ENCODE measurements around the gene CORO2A. TPM values are rescaled to one million over a fixed set of nuclear protein-coding genes. Genes with fewer than 3 reads are reported as not detected.

The CORO2A gene
- polyA plus RNA-seq, 3 donors from 2014 or later, result 1.6 to 2.5 (median 2.1) TPM

DNA sequence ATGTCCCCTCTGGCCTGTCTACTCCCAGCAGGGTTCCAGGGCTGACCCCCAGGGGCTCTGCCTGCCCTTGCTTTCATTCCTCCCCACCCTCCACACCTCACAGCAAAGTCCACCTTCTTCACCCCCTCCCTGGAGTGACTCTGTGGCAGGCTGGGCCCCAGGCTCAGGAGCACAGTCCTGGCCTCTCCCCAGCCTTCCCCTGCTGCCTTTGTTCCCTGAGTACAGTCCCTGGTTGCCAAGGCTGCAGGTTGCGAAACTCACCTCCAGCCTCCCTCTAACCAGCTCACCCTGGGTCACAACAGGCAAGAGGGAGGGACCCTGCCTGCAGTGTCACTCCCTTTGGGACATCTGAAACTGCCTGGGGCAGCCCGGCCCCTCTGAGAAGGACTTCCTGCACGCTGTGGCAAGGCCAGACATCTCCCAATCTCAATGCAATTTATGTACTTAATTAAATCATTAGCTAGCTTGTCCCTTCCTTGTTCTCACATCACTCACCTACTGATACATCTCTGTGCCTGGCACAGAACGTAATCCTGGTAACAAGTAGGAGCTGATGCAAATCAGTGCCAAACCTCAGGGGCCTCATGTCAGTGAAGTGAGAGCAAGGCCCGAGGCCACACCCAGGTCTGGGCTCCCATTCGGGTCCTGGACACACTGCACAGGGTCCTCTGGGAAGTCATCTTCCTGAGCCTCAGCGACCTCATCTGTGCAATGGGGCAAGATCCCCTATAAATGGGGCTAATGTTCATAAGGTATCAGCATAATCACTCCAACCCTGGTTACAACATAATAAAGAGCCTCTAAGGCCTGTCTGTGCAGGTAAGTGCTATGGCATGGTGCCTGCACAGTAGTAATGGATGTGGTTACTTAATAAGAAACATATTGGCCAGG, 46.1 kb downstream of the CORO2A start:
- no peaks in the 10 kb centered on the region for H3K4me1 Mint-ChIP-seq
- no peaks in the 10 kb centered on the region for H3K27me3 Mint-ChIP-seq (ENCODE audit: low read depth in 3 of 3)

DNA sequence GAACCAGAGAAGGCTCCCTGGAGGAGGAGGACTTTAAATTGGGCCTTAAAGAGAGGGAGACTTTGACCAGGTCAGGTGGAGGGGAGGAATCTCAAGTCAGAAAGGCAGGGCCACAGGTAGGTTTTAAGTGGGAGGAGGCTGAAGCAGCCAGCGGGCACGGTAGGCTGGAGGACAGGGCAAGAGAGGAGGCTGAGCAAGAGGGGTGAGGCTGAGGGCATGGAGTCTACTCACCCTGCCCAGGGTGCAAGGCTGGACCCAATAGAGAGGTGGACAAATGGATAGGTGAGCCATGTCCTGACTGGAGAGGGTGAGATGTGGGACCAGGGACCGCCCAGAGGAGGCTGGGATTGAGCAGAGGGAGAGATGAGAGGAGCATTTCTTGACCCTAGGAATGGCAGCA, 47.8 kb downstream of the CORO2A start:
- Mint-ChIP-seq H3K27ac (no peak overlapping the region), H3K4me3 (no peak overlapping the region), H3K9me3 (no peaks in the 10 kb centered on the region), H3K27me3 (ENCODE audit: low read depth in 3 of 3) (no peaks in the 10 kb centered on the region), H3K36me3 (no peaks in the 10 kb centered on the region), H3K4me1 (no peaks in the 10 kb centered on the region)
- DNase-seq, result no peak

More for the DNA sequence above, 46.1 kb downstream of the CORO2A start:
- no peak for DNase-seq
- Mint-ChIP-seq H3K27ac (peak overlapping the region in 2 of 6 donors; percentile 26 to 46), H3K36me3 (no peaks in the 10 kb centered on the region), H3K4me3 (no peak overlapping the region), H3K9me3 (no peaks in the 10 kb centered on the region)

DNA sequence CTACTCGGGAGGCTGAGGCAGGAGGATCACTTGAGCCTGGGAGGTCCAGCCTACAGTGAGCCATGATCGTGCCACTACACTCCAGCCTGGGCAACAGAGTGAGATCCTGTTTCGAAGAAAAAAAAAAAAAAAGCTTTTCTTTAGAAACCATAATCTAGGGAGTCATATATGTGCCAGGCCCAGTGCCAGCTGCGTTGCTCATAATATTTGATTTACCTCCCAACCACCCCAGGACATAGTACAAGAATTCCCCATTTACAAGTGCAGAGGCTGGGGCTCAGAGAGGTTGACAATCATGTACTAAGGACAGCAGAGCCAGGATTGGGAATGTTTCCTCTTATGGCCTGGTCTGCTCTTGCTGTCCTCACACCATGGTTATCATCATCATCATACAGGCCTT, 48.4 kb downstream of the CORO2A start:
- H3K9me3 Mint-ChIP-seq, result no peaks in the 10 kb centered on the region
- H3K27ac Mint-ChIP-seq, result no peak overlapping the region
- H3K4me1 Mint-ChIP-seq, result no peaks in the 10 kb centered on the region
- no peak overlapping the region for H3K4me3 Mint-ChIP-seq
- no peak for DNase-seq
- H3K27me3 Mint-ChIP-seq (ENCODE audit: low read depth in 3 of 3), result no peaks in the 10 kb centered on the region
- H3K36me3 Mint-ChIP-seq, result no peaks in the 10 kb centered on the region

DNA sequence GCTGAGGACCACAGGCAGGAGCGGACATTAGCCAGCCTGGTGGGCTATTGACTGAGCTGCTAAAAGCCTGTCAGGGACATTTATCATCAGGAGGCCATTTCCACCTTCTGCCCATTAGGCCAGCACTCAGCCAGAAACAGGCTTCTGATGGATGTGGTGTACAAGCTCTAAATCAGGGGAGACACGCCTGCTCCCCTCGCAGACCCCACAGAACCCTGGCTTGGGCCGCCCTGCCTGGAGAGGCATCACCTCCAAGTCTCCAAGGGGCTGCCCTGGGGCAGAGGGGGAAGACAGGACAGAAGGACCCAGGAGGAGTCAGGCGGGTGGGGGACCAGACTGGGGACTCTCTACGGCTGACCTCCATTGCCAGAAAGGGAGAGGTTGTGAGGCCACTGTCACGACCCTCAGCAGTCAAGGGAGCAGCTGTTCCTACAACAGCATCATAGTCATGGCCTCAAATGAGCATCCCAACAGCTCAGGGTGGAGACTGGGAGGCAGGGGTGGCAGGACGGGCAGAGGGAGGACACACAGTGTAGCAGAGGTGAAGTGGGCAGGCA, 49.4 kb downstream of the CORO2A start:
- Mint-ChIP-seq H3K27me3 (ENCODE audit: low read depth in 3 of 3) (no peaks in the 10 kb centered on the region), H3K4me3 (no peak overlapping the region), H3K36me3 (no peaks in the 10 kb centered on the region), H3K4me1 (no peaks in the 10 kb centered on the region), H3K27ac (no peak overlapping the region), H3K9me3 (no peaks in the 10 kb centered on the region)
- no peak for DNase-seq

DNA sequence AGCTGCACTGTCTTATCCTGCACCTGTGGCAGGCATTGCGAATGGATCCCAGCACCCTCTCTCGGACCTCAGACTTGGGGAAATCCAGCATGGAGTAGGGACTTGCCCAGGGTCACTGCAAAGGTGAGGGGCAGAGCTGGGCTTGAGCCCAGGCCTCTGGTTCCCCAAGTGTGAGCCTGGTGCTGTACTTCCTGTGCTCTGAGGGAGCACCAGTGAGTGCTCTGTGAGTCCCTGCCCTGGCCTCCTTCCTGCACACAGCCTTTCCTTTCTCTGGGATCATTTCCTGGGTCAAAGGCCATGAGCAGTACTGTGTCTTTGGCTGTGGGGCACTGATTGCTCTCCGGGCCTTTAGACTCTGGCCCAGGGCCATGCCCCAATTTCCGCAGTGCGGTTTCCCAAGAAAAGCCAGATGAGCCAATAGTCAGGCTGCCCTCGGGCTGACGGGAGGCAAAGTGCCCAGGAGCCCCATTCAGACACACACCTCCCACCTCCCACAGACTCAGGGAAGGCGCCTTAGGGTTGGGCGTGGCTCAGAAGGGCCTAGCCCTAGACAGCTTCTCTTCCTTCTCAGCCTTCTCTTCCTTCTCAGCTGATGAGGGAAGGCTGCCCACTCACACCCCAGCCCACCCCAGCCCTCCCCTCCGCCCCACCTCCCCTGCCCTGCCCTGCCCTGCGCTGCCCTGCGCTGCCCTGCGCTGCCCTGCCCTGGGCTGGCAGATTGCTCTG, 50.1 kb downstream of the CORO2A start:
- DNase-seq, result no peak
- Mint-ChIP-seq H3K27me3 (ENCODE audit: low read depth in 3 of 3) (no peaks in the 10 kb centered on the region), H3K36me3 (no peaks in the 10 kb centered on the region), H3K4me3 (no peak overlapping the region), H3K4me1 (no peaks in the 10 kb centered on the region), H3K9me3 (no peaks in the 10 kb centered on the region), H3K27ac (no peak overlapping the region)

DNA sequence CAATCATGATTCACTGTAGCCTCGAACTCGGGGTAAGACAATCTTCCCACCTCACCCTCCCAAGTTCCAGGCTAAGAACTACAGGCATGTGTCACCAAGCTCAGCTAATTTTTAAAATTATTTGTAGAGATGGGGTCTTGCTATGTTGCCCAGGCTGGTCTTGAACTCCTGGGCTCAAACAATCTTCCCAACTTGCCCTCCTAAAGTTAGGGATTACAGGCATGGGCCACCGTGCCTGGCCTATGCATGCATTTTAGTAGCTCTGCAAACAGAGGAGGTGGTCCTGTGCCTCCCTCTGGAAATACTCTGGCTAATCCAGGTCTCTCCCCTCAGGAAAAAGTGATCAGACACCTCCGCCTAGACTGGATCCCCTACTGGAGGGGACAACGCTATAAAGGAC, 51.9 kb downstream of the CORO2A start:
- no peak overlapping the region for H3K27ac Mint-ChIP-seq
- no peak for DNase-seq
- H3K27me3 Mint-ChIP-seq (ENCODE audit: low read depth in 3 of 3), result no peaks in the 10 kb centered on the region
- no peak overlapping the region for H3K4me3 Mint-ChIP-seq
- H3K4me1 Mint-ChIP-seq, result no peaks in the 10 kb centered on the region
- no peaks in the 10 kb centered on the region for H3K36me3 Mint-ChIP-seq
- H3K9me3 Mint-ChIP-seq, result no peaks in the 10 kb centered on the region

DNA sequence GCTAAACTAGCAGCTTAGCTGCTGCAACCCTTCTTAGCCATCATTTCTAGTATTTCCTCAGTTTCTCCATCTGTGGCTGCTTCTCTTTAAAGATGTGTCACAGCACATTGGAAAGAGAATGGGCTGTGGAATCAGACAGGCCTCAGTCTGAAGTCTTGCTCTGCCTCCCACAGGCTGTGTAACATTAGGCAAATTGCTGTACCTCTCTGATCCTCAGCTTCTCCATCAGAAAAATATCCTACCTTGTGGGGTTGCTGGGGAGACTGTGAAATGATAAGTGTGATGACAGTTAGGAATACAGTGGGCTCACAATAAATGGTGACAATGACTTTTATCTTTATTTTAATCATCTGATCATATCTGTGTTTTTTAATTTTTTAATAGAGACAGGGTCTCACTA, 55.9 kb downstream of the CORO2A start:
- Mint-ChIP-seq H3K27ac (no peak overlapping the region), H3K4me3 (no peak overlapping the region), H3K36me3 (no peaks in the 10 kb centered on the region)

DNA sequence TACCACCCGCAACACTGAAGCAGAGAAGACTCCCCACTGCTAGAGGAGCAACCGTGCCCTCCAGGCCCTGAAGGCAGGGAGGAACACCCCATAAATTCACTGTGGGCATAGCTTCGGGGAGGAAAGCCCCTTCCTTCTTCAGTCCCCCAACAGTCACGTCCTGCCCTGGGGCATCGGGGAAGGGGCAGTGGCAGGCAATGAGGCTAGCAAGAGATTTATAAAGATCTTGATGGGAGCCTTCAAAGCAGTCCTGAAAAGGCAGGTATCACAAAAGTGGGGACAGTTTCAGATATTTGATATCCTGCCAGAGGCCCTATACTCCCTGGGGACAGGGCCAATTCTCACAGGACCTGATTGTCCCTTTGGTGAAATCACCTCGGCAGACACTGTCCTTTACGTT, 56.5 kb downstream of the CORO2A start:
- Mint-ChIP-seq H3K27ac (peak overlapping the region in 1 of 6 donors; percentile 46), H3K36me3 (no peaks in the 10 kb centered on the region), H3K4me1 (no peaks in the 10 kb centered on the region), H3K9me3 (no peaks in the 10 kb centered on the region), H3K4me3 (no peak overlapping the region), H3K27me3 (ENCODE audit: low read depth in 3 of 3) (peaks cover 0 to 2% (median 0%) of the 10 kb centered on the region in 3 donors)
- DNase-seq, result no peak

More for the DNA sequence above, 55.9 kb downstream of the CORO2A start:
- Mint-ChIP-seq H3K27me3 (ENCODE audit: low read depth in 3 of 3) (peaks cover 0 to 2% (median 0%) of the 10 kb centered on the region in 3 donors), H3K4me1 (no peaks in the 10 kb centered on the region), H3K9me3 (no peaks in the 10 kb centered on the region)
- no peak for DNase-seq

DNA sequence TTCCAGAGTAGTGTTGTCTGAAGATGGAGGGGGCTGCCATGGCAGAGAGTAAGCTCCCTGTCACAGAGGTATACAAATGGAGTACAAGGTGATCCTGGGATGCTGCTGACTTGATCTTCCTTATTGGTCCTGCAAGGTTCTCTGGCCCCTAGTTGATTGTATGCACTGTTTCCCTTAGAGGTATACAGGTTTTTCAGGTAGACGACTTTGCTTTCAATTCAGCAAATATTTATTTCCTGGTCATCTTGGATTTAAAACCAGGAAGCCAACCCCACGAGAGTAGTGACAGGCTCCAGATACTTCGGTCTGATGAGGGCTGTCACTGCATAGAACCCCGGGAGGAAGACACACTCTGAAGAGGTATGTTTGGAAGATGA, 56.9 kb downstream of the CORO2A start:
- no peaks in the 10 kb centered on the region for H3K36me3 Mint-ChIP-seq

DNA sequence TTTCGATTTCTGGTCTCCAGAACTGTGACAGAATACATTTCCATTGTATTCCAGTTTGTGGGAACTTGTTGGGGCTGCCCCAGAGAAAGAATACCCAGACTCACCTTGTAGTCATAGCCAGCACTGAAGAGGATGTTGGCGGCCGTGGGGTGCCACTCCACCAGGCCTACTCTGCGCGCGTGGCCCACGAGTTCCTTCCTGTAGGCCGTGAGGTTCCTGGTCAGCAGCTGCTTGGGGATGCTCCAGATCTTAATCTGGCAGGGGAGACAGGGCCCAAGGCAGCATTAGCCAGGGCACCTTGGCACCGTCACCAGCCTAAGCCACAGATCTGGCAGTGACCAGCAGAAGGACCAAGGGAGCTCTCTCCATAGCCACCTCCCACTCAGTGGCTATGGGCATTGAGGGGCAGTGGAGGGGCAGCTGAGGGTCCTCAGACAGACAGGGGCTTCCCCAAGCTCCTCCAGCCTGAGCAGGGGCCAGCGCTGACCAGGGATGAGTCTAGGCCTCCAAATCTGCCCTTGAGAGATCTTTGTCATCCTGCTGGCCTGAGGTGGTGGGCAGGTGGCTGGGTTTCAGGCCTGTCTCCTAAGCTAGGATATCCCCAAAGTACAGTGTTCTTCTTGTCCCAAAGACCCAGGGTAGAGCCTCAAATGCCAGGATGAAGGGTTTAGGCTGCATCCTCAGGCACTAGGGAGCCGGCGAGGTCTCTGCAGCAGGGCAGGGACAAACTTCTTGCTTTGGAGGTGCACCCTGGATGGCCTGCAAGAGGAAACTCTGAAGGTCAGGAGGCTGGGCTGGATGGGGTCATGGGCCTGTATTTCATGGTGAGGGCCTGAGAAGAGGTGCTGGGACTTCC, 57.5 kb downstream of the CORO2A start:
- H3K9me3 Mint-ChIP-seq, result no peaks in the 10 kb centered on the region
- no peak for DNase-seq
- H3K4me3 Mint-ChIP-seq, result no peak overlapping the region
- H3K27me3 Mint-ChIP-seq (ENCODE audit: low read depth in 3 of 3), result peaks cover 0 to 2% (median 0%) of the 10 kb centered on the region in 3 donors
- peak overlapping the region in 1 of 6 donors; percentile 13 for H3K27ac Mint-ChIP-seq
- no peaks in the 10 kb centered on the region for H3K4me1 Mint-ChIP-seq
- H3K36me3 Mint-ChIP-seq, result no peaks in the 10 kb centered on the region

More for the DNA sequence above, 56.9 kb downstream of the CORO2A start:
- Mint-ChIP-seq H3K27me3 (ENCODE audit: low read depth in 3 of 3) (peaks cover 0 to 2% (median 0%) of the 10 kb centered on the region in 3 donors), H3K4me3 (no peak overlapping the region), H3K4me1 (no peaks in the 10 kb centered on the region), H3K27ac (peak overlapping the region in 2 of 6 donors; percentile 13 to 46), H3K9me3 (no peaks in the 10 kb centered on the region)
- no peak for DNase-seq

DNA sequence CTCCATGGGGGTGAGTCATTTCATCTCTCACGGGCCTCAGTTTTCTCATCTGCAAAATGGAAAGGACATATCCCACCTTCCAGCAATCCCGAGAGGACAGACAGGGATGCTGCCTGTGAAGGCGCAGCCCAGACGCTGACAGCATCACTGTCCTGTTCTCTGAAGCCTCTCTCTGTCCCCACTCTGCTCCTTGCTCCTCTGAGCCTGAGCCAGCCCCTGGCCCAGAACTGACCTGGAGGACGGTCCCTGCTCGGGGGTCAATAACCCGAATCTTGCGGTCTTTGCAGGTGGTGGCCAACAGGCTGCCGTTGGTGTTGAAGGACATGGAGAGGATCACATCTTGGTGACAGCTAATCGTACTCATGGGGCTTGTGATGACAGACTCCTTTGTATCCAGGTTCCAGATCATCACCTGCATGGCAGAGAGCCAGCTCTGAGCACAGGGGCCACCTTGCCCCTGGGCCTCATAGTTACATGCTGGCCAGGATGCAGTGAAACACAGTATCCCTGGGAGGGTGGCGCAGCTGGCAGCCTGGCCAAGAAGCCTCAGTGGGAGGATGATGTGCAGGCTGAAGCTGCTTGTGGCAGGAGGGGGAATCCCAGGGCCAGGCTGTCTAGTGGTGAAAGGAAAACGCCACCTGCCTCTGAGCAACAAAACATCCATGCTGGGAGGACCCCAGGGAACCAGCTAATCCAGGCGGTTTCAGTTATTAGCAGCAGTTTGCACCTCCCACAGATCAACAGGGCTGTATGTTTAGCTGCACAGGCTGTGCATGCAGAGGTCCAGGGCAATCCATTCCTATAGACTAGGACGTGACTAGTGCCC, 59.4 kb downstream of the CORO2A start:
- Mint-ChIP-seq H3K4me3 (no peak overlapping the region), H3K27me3 (ENCODE audit: low read depth in 3 of 3) (peaks cover 0 to 2% (median 0%) of the 10 kb centered on the region in 3 donors), H3K27ac (no peak overlapping the region), H3K4me1 (no peaks in the 10 kb centered on the region), H3K9me3 (no peaks in the 10 kb centered on the region), H3K36me3 (peaks cover 0 to 6% (median 4%) of the 10 kb centered on the region in 3 donors)
- no peak for DNase-seq

DNA sequence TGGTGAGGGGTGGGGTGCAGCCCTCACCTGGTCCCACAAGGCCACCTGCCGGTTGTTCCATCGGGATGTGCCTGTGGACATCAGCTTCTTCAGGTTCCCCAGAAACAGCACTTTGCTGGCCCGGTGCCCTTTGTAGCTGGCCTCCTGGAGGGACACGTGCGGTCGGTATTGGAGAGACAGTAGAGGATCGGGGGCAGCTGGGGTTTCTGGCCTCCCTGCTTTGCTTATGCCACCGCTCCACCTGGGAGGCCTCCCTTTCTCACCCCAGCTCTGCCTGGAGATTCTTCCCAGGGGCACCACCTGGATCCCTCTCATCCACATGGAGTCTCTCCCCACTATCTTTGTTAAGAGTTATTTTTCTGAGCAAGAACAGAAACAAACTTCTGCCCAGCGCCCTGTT, 60.3 kb downstream of the CORO2A start:
- Mint-ChIP-seq H3K27me3 (ENCODE audit: low read depth in 3 of 3) (peaks cover 0 to 2% (median 0%) of the 10 kb centered on the region in 3 donors), H3K36me3 (peaks cover 0 to 6% (median 4%) of the 10 kb centered on the region in 3 donors), H3K9me3 (no peaks in the 10 kb centered on the region), H3K4me3 (no peak overlapping the region), H3K4me1 (no peaks in the 10 kb centered on the region), H3K27ac (peak overlapping the region in 1 of 6 donors; percentile 31)
- no peak for DNase-seq

All from immature natural killer cell (primary cell).